Measurements from ENCODE around the gene GABBR1.

GABBR1 gene

GRCh38 chr6:29625337-29625930, 7.5 kb downstream of the GABBR1 start:
- DNase-seq, result no peak
- H3K36me3 Mint-ChIP-seq, result peaks cover 3% of the 10 kb centered on the region
- H3K27ac Mint-ChIP-seq, result no peak overlapping the region
- no peak overlapping the region for H3K4me3 Mint-ChIP-seq
- H3K9me3 Mint-ChIP-seq, result no peaks in the 10 kb centered on the region
- CTCF ChIA-PET, result interaction anchor here (1.8 kb wide), 1 partner anchor 25 kb away, joined by 7 read pairs; no protein-coding TSS in a partner anchor
- peaks cover 21% of the 10 kb centered on the region for H3K4me1 Mint-ChIP-seq
- peaks cover 59% of the 10 kb centered on the region for H3K27me3 Mint-ChIP-seq

GRCh38 chr6:29624520-29624961, 8.4 kb downstream of the GABBR1 start:
- peaks cover 1% of the 10 kb centered on the region for H3K36me3 Mint-ChIP-seq
- no peak overlapping the region for H3K27ac Mint-ChIP-seq
- CTCF ChIA-PET, result interaction anchor here (1.3 to 1.8 kb wide), 2 partner anchors 26 to 29 kb away, joined by 5 to 7 read pairs; no protein-coding TSS in a partner anchor
- H3K4me1 Mint-ChIP-seq, result peaks cover 13% of the 10 kb centered on the region
- DNase-seq, result no peak
- H3K4me3 Mint-ChIP-seq, result no peak overlapping the region
- no peaks in the 10 kb centered on the region for H3K9me3 Mint-ChIP-seq
- peaks cover 50% of the 10 kb centered on the region for H3K27me3 Mint-ChIP-seq

DNA sequence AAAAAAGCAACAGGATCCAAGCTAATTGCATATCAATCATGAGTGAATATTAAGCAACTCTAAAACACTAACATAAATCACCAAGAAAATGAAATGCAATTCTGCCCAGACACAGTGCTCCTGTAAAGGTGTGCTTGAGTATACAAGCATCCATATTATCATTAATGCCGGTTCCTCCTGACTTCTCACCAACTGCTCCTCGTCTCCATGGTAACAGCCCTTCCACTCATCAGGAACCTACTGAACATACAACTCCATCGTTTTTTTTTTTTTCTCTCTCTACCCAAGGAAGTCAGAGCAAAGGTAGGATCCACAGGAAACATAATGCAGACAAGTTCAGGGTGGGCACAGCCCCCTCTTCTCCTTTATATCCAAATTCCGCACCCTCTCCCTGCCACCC, 12.4 kb downstream of the GABBR1 start:
- H3K4me1 Mint-ChIP-seq, result no peaks in the 10 kb centered on the region
- CTCF ChIA-PET, result interaction anchor here (1.8 kb wide), 1 partner anchor 32 kb away, joined by 6 read pairs; no protein-coding TSS in a partner anchor
- no peak for DNase-seq
- peaks cover 16% of the 10 kb centered on the region for H3K27me3 Mint-ChIP-seq
- no peak overlapping the region for H3K27ac Mint-ChIP-seq
- H3K36me3 Mint-ChIP-seq, result peaks cover 1% of the 10 kb centered on the region
- H3K4me3 Mint-ChIP-seq, result no peak overlapping the region
- H3K9me3 Mint-ChIP-seq, result no peaks in the 10 kb centered on the region

DNA sequence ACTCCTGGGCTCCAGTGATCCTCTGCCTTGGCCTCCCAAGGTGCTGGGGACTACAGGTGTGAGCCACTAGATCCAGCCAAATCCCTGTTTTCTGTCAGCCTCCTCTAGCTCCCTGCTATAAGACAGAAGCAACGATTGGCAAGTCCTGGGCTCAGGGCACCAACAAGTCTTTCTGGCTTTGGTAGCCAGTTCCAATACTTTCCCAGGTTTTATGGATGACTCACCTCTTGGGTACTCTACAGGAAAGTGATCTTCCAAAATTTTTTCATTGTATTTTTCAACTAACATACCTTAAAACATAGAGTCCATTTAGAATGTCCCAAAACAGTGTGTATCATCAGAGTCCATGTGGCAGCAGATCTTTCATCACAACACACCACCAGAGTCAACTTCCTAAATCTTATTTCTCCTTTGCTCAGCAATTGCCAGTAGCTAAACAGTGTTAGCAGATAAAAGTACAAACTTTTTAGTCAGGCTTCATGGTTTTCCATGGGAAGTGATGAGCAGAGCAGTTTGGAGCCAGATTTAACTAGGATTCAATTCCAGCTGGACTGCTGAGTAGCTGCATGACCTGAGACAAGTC, 13.3 kb downstream of the GABBR1 start:
- H3K27ac Mint-ChIP-seq, result no peak overlapping the region
- H3K9me3 Mint-ChIP-seq, result no peaks in the 10 kb centered on the region
- H3K4me1 Mint-ChIP-seq, result no peaks in the 10 kb centered on the region
- CTCF ChIA-PET, result interaction anchor here (1.8 kb wide), 1 partner anchor 33 kb away, joined by 6 read pairs; no protein-coding TSS in a partner anchor
- no peak overlapping the region for H3K4me3 Mint-ChIP-seq
- peaks cover 7% of the 10 kb centered on the region for H3K27me3 Mint-ChIP-seq
- H3K36me3 Mint-ChIP-seq, result peaks cover 1% of the 10 kb centered on the region
- no peak for DNase-seq

- Mint-ChIP-seq H3K4me3 (no peak overlapping the region), H3K9me3 (no peaks in the 10 kb centered on the region), H3K27ac (no peak overlapping the region), H3K27me3 (no peaks in the 10 kb centered on the region), H3K36me3 (peaks cover 7% of the 10 kb centered on the region), H3K4me1 (no peaks in the 10 kb centered on the region)
- DNase-seq, result no peak
- CTCF ChIA-PET, result interaction anchor here (2.1 kb wide), 1 partner anchor 36 kb away, joined by 8 read pairs; no protein-coding TSS in a partner anchor
Observed at GRCh38 chr6:29617782-29618554, 15.0 kb downstream of the GABBR1 start.

DNA sequence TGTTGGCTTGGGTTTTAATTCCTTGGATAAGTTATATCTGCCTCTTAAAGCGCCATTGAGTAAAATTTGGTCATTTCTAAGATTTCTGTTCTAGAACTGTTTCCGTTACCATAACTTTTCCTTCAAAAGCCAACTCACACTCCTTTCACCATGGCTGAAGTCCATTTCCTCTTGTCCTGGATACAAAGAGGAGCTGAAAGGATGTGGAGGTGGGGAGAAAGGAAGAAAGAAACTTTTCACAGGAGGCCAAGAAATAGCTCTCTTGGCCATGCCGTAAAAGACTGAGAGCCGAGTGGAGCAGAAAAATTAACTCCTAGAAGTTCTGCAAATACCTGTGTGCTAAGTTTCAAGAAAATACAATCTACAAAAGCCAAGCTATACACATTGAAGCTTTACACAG, 21.6 kb downstream of the GABBR1 start:
- CTCF ChIA-PET, result interaction anchor here (0.9 to 1.1 kb wide), 2 partner anchors 8 to 39 kb away, joined by 3 read pairs; no protein-coding TSS in a partner anchor
- H3K4me3 Mint-ChIP-seq, result no peak overlapping the region
- no peaks in the 10 kb centered on the region for H3K9me3 Mint-ChIP-seq
- peaks cover 15% of the 10 kb centered on the region for H3K36me3 Mint-ChIP-seq
- H3K27me3 Mint-ChIP-seq, result no peaks in the 10 kb centered on the region
- no peak for DNase-seq
- H3K27ac Mint-ChIP-seq, result no peak overlapping the region
- H3K4me1 Mint-ChIP-seq, result no peaks in the 10 kb centered on the region

- Mint-ChIP-seq H3K27me3 (no peaks in the 10 kb centered on the region), H3K4me1 (no peaks in the 10 kb centered on the region), H3K9me3 (no peaks in the 10 kb centered on the region), H3K4me3 (no peak overlapping the region), H3K27ac (no peak overlapping the region), H3K36me3 (peaks cover 15% of the 10 kb centered on the region)
- CTCF ChIA-PET, result no interaction called here
- no peak for DNase-seq
Observed at GRCh38 chr6:29610540-29610939, 22.4 kb downstream of the GABBR1 start.

- Mint-ChIP-seq H3K27me3 (no peaks in the 10 kb centered on the region), H3K9me3 (no peaks in the 10 kb centered on the region), H3K27ac (no peak overlapping the region), H3K4me3 (no peak overlapping the region), H3K36me3 (peaks cover 13% of the 10 kb centered on the region), H3K4me1 (no peaks in the 10 kb centered on the region)
- no peak for DNase-seq
- CTCF ChIA-PET, result no interaction called here
Observed at GRCh38 chr6:29608131-29608530, 24.9 kb downstream of the GABBR1 start.

DNA sequence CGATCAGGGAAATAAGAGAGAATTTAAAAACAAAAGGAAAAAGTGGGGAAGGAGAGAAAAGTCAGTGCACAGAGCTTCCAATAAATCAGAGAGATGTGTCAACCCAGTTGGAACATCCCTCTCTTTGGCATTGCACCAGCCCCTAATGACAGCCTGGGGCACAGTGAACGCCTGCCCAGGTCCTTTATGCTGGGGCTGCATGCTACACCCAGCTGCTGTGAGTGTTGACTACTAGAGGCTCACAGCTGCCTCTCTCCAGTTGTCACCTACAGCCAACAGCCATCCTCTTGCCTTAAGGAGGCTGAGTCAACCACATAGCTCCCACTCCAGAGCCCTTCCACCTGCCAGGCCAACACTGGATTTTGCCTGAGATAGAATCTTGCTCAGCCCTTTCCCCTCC, 29.1 kb downstream of the GABBR1 start:
- no peak for DNase-seq
- Mint-ChIP-seq H3K27ac (no peak overlapping the region), H3K4me3 (no peak overlapping the region), H3K4me1 (no peaks in the 10 kb centered on the region), H3K9me3 (no peaks in the 10 kb centered on the region), H3K27me3 (no peaks in the 10 kb centered on the region), H3K36me3 (peaks cover 3% of the 10 kb centered on the region)
- CTCF ChIA-PET, result interaction anchor here (1.5 kb wide), 1 partner anchor 50 kb away, joined by 3 read pairs; no protein-coding TSS in a partner anchor

DNA sequence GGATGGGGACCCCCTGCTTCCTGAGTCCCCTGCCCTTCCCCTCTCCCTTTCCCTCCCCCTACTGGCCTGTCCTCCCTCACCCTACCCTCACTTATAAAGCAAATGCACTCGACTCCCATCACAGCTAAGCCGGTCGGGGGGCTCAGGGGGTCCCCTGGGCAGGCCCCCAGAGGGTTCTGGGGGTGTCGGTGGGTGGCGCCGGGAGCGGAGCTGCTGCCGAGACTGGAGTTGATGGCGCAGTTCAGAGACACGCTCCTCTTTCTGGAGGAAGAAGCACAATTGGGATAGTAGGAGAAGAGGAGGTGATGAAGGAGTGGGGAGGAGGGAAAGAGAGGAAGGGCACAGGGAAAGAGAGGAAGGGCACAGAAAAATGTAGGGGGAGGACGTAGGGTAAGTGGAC, 29.5 kb downstream of the GABBR1 start:
- Mint-ChIP-seq H3K27me3 (no peaks in the 10 kb centered on the region), H3K36me3 (peaks cover 3% of the 10 kb centered on the region), H3K27ac (no peak overlapping the region), H3K9me3 (no peaks in the 10 kb centered on the region), H3K4me1 (no peaks in the 10 kb centered on the region), H3K4me3 (no peak overlapping the region)
- CTCF ChIA-PET, result interaction anchor here (1.2 to 1.5 kb wide), 3 partner anchors 8 to 50 kb away, joined by 3 read pairs; no protein-coding TSS in a partner anchor
- no peak for DNase-seq

DNA sequence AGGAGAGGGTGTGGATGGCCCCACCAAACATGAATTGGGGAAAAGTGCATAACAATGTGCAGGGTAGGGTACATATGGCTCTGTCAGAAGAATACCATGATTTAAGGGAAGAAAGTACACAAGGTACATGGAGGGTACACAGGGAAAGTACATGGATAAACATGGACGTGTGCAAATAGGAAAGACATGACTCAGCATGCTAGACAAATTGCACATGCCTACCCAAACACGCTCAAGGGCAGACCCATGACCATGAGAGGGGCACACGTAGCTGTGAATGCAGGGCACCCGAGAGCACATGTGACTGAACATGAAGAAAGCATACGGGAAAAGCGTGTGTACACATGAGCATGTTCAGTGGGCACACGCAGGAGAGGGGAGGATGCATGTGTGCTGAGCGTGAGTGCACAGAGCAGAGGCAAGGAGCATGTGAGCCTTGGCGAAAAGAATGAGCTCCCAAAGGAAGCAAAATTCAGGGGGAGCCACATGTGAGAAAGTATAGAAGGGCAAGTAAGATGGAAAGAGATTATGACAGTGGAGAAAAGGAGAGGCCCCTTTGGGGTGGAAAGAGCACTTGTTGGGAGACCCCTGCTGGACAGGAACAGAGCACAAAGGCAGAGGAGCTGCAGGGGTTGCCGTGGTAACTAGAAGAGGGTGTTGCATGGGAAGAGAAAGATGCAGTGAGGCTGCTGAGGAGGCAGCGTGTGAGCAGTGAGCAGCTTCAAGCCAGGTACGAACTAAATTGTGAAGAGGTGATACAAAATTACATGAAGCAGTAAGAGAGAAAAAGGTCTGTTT, 30.2 kb downstream of the GABBR1 start:
- H3K36me3 Mint-ChIP-seq, result peaks cover 3% of the 10 kb centered on the region
- CTCF ChIA-PET, result interaction anchor here (1.2 to 1.5 kb wide), 3 partner anchors 9 to 51 kb away, joined by 3 read pairs; no protein-coding TSS in a partner anchor
- H3K27me3 Mint-ChIP-seq, result no peaks in the 10 kb centered on the region
- DNase-seq, result peak; percentile 27
- no peak overlapping the region for H3K4me3 Mint-ChIP-seq
- no peaks in the 10 kb centered on the region for H3K9me3 Mint-ChIP-seq
- no peak overlapping the region for H3K27ac Mint-ChIP-seq
- H3K4me1 Mint-ChIP-seq, result no peaks in the 10 kb centered on the region

- no peak for DNase-seq
- no peaks in the 10 kb centered on the region for H3K36me3 Mint-ChIP-seq
- H3K27ac Mint-ChIP-seq, result no peak overlapping the region
- no peaks in the 10 kb centered on the region for H3K9me3 Mint-ChIP-seq
- no peaks in the 10 kb centered on the region for H3K27me3 Mint-ChIP-seq
- no peak overlapping the region for H3K4me3 Mint-ChIP-seq
- CTCF ChIA-PET, result no interaction called here
- H3K4me1 Mint-ChIP-seq, result no peaks in the 10 kb centered on the region
Observed at GRCh38 chr6:29598172-29598747, 34.7 kb downstream of the GABBR1 start.

DNA sequence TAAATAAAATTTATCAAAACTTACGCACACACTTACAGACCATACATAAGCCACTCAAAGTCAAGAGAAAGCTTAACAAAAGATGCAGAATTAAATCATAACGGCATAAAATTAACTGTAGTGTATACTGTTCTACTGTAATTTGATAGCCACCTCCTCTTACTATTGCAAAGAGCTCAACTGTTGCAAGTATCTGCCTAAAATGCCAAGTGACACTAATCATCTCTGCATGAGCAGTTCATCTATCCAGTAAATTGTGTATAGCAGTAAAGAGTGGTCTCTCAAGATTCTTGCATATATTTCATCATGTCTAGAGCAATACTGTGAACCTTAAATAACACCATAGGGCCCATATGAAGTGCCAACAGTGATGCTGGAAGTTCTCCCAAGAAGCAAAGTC, 35.8 kb downstream of the GABBR1 start:
- DNase-seq, result no peak
- H3K27me3 Mint-ChIP-seq, result peaks cover 10% of the 10 kb centered on the region
- no peak overlapping the region for H3K27ac Mint-ChIP-seq
- CTCF ChIA-PET, result interaction anchor here (1.2 kb wide), 1 partner anchor 56 kb away, joined by 3 read pairs; no protein-coding TSS in a partner anchor
- H3K36me3 Mint-ChIP-seq, result no peaks in the 10 kb centered on the region
- no peaks in the 10 kb centered on the region for H3K9me3 Mint-ChIP-seq
- no peaks in the 10 kb centered on the region for H3K4me1 Mint-ChIP-seq
- H3K4me3 Mint-ChIP-seq, result no peak overlapping the region
